CD14-positive monocyte (primary cell): ENCODE results near the gene AFG3L2. TPM values are rescaled to one million over a fixed set of nuclear protein-coding genes. Genes with fewer than 3 reads are reported as not detected.
A peak's percentile ranks its signal among the peaks of the same experiment; 100 is the strongest.

Source experiments
- DNase-seq, 3 donors: peaks; one replicate each; pipeline ENCODE4 v3.0.0-alpha.2; 2011 to 2022
- H2AFZ ChIP-seq: 2 replicates; pipeline ENCODE4 v1.6.0; 2012; ENCODE audit warnings: mild to moderate bottlenecking, low read depth, low read length, inconsistent platforms; ENCODE audit not compliant: insufficient read depth, poor library complexity, severe bottlenecking
- H3K27ac ChIP-seq, 2 donors: 1 replicate in 1 of 2; 2 replicates in 1 of 2; pipeline ENCODE4 v1.5.1; 2012 to 2013; ENCODE audit warnings: low read length in 2 of 2, control low read depth in 1 of 2, inconsistent platforms in 1 of 2, low read depth in 1 of 2, mild to moderate bottlenecking in 1 of 2
- H3K27me3 ChIP-seq, 2 donors: one replicate each; pipeline versions ENCODE4 v1.6.0 to v1.6.1; 2011 to 2013; ENCODE audit warnings: low read length in 2 of 2; ENCODE audit not compliant: control insufficient read depth in 2 of 2, insufficient read depth in 2 of 2
- H3K36me3 ChIP-seq, 2 donors: replicated peaks in 1 of 2; 1 replicate in 1 of 2; 2 replicates in 1 of 2; pipeline versions ENCODE4 v1.5.1 to v1.6.1; 2012 to 2013; ENCODE audit warnings: low read length in 2 of 2, control low read depth in 1 of 2, inconsistent platforms in 1 of 2, mild to moderate bottlenecking in 1 of 2; ENCODE audit not compliant: insufficient read depth in 2 of 2, control insufficient read depth in 1 of 2
- H3K4me1 ChIP-seq, 2 donors: 1 replicate in 1 of 2; 2 replicates in 1 of 2; pipeline versions ENCODE4 v1.5.1 to v1.6.1; 2012 to 2013; ENCODE audit warnings: low read length in 2 of 2, control low read depth in 1 of 2, inconsistent platforms in 1 of 2, mild to moderate bottlenecking in 1 of 2, moderate library complexity in 1 of 2; ENCODE audit not compliant: insufficient read depth in 2 of 2, control insufficient read depth in 1 of 2
- H3K4me2 ChIP-seq: replicated peaks from 2 replicates; pipeline ENCODE3; 2012; ENCODE audit warnings: low read length, moderate library complexity, mild to moderate bottlenecking; ENCODE audit not compliant: poor library complexity, severe bottlenecking; ENCODE audit errors: extremely low read depth
- H3K4me3 ChIP-seq, 3 experiments: fragments of 200-600 bp in 1 of 3; sonication (generic) in 1 of 3; replicated peaks in 1 of 3; 1 replicate in 2 of 3; 2 replicates in 1 of 3; pipeline ENCODE4 v1.5.1; 2011 to 2013; ENCODE audit warnings: low read length in 3 of 3, mild to moderate bottlenecking in 3 of 3, control low read depth in 2 of 3, low read depth in 2 of 3, inconsistent platforms in 1 of 3, moderate library complexity in 1 of 3
- H3K79me2 ChIP-seq: 2 replicates; pipeline ENCODE4 v1.6.0; 2012; ENCODE audit warnings: mild to moderate bottlenecking, control low read depth, inconsistent platforms, low read length, moderate library complexity; ENCODE audit not compliant: insufficient read depth
- H3K9ac ChIP-seq: 2 replicates; pipeline ENCODE4 v1.6.0; 2017; ENCODE audit warnings: low read length, mild to moderate bottlenecking; ENCODE audit not compliant: insufficient read depth, poor library complexity, severe bottlenecking
- H3K9me3 ChIP-seq, 2 donors: replicated peaks in 1 of 2; 1 replicate in 1 of 2; 2 replicates in 1 of 2; pipeline versions ENCODE4 v1.5.1 to v1.6.1; 2012 to 2013; ENCODE audit warnings: low read length in 2 of 2, control low read depth in 1 of 2; ENCODE audit not compliant: control insufficient read depth in 1 of 2, insufficient read depth in 1 of 2
- H4K20me1 ChIP-seq: 2 replicates; pipeline ENCODE4 v1.6.0; 2012; ENCODE audit warnings: mild to moderate bottlenecking, low read length, control low read depth, moderate library complexity; ENCODE audit not compliant: insufficient read depth
- H3K27ac Mint-ChIP-seq, 7 donors: one replicate each; pipeline ENCODE4 v1.8.0; 2020; ENCODE audit warnings: mild to moderate bottlenecking in 7 of 7, mixed read lengths in 7 of 7, moderate library complexity in 6 of 7, inconsistent platforms in 2 of 7
- H3K27me3 Mint-ChIP-seq, 3 donors: one replicate each; pipeline ENCODE4 v1.8.0; 2021 to 2022; ENCODE audit warnings: low read depth in 3 of 3, mild to moderate bottlenecking in 3 of 3, mixed read lengths in 3 of 3, moderate library complexity in 3 of 3, inconsistent platforms in 1 of 3
- H3K36me3 Mint-ChIP-seq, 2 donors: one replicate each; pipeline ENCODE4 v1.8.0; 2020; ENCODE audit warnings: mixed read lengths in 2 of 2, inconsistent platforms in 1 of 2, mild to moderate bottlenecking in 1 of 2
- H3K4me1 Mint-ChIP-seq: one replicate; pipeline ENCODE4 v1.8.0; 2020; ENCODE audit warnings: mild to moderate bottlenecking, mixed read lengths
- H3K4me3 Mint-ChIP-seq, 2 donors: one replicate each; pipeline ENCODE4 v1.8.0; 2020; ENCODE audit warnings: mild to moderate bottlenecking in 2 of 2, mixed read lengths in 2 of 2, moderate library complexity in 1 of 2
- H3K9me3 Mint-ChIP-seq, 7 donors: one replicate each; pipeline ENCODE4 v1.8.0; 2020 to 2022; ENCODE audit warnings: mixed read lengths in 7 of 7, mild to moderate bottlenecking in 6 of 7, moderate library complexity in 6 of 7, inconsistent platforms in 2 of 7
- WGBS: methylation state at CpG from one replicate; pipeline ENCODE4 v1.1.5; 2013; ENCODE audit warnings: missing lambda C conversion rate; ENCODE audit not compliant: insufficient coverage; 5-methylcytosine and 5-hydroxymethylcytosine counted together
- intact Hi-C, 2 donors: fragments of 100-400 bp; cut with micrococcal nuclease; formaldehyde crosslinking; loops; one replicate each; pipeline versions ENCODE4 v1.15.0 to v1.15.1; 2023
- polyA plus RNA-seq, 3 donors: library from polyadenylated mRNA; depleted of rRNA in 1 of 3; unstranded in 2 of 3; stranded (reverse) in 1 of 3; fragments of 300-500 nt in 2 of 3; fragments of >200 nt in 1 of 3; fragmentation: Illumina TruSeq in 2 of 3; gene quantifications; 1 replicate in 2 of 3; 2 replicates in 1 of 3; pipeline ENCODE4 v1.2.3, GENCODE V29; 2012 to 2021
- TF ChIP-seq, protein P1 (sequence below): fragments of 200-600 bp; IDR thresholded peaks from one replicate; pipeline ENCODE4 v1.8.0; 2022; ENCODE audit warnings: antibody characterized with exemption, mild to moderate bottlenecking

Gene AFG3L2
- polyA plus RNA-seq, 3 donors = 13.9 to 15.5 (median 13.9) TPM

- H3K27ac Mint-ChIP-seq = peak overlapping the region in 4 of 7 donors; percentile 0 to 68 (median 46)
- Histone ChIP-seq H3K27me3 (no peaks in the 10 kb centered on the region), H3K36me3 (peaks cover 15 to 31% of the 10 kb centered on the region in 2 donors), H4K20me1 (peaks cover 18% of the 10 kb centered on the region), H3K4me3 (no peak overlapping the region), H3K4me2 (no peak overlapping the region), H3K79me2 (peaks cover 72% of the 10 kb centered on the region), H3K9ac (no peak overlapping the region), H3K4me1 (peaks cover 25 to 27% of the 10 kb centered on the region in 2 donors), H3K27ac (peak overlapping the region in 1 of 2 donors; percentile 18), H3K9me3 (no peaks in the 10 kb centered on the region), H2AFZ (no peak overlapping the region)
- 82% methylated on average over 3 of the region's 4 CpGs for WGBS
- no peak overlapping the region for H3K4me3 Mint-ChIP-seq
- TF ChIP-seq, protein P1, sequence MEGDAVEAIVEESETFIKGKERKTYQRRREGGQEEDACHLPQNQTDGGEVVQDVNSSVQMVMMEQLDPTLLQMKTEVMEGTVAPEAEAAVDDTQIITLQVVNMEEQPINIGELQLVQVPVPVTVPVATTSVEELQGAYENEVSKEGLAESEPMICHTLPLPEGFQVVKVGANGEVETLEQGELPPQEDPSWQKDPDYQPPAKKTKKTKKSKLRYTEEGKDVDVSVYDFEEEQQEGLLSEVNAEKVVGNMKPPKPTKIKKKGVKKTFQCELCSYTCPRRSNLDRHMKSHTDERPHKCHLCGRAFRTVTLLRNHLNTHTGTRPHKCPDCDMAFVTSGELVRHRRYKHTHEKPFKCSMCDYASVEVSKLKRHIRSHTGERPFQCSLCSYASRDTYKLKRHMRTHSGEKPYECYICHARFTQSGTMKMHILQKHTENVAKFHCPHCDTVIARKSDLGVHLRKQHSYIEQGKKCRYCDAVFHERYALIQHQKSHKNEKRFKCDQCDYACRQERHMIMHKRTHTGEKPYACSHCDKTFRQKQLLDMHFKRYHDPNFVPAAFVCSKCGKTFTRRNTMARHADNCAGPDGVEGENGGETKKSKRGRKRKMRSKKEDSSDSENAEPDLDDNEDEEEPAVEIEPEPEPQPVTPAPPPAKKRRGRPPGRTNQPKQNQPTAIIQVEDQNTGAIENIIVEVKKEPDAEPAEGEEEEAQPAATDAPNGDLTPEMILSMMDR = no peak
- H3K9me3 Mint-ChIP-seq = no peaks in the 10 kb centered on the region
- DNase-seq = no peak
- intact Hi-C loops = loop anchor here (10.0 kb wide), 2 partner anchors 68 to 388 kb away; partner anchors contain the start of genes IMPA2 (in 1 of the 2) and TUBB6 (in 1 of the 2)
- H3K36me3 Mint-ChIP-seq = peaks cover 19 to 36% of the 10 kb centered on the region in 2 donors
- no peaks in the 10 kb centered on the region for H3K27me3 Mint-ChIP-seq
- H3K4me1 Mint-ChIP-seq = peaks cover 38% of the 10 kb centered on the region
Measured at GRCh38 chr18:12373116-12373770, 3.8 kb downstream of the AFG3L2 start.

DNA sequence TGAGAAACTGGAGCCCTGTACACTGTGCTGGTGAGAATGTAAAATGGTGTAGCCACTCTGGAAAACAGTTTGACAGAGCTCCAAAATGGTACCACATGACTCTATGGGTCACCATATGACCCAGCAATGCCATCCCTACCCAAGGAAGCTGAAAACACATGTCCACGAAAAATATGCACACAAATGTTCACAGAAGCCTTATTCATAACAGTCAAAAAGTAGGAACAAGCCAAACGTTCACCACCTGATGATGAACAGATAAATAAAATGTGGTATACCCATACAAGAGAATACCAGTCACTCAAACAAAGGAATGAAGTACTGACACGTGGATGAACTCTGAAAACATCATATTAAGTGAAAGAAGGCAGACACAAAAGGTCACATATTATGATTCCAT is 4.6 kb downstream of the AFG3L2 start:
- Histone ChIP-seq H3K79me2 (peaks cover 72% of the 10 kb centered on the region), H3K4me3 (no peak overlapping the region), H3K27me3 (no peaks in the 10 kb centered on the region), H2AFZ (no peak overlapping the region), H3K9ac (no peak overlapping the region), H3K27ac (no peak overlapping the region), H4K20me1 (peaks cover 18% of the 10 kb centered on the region), H3K4me2 (no peak overlapping the region), H3K4me1 (peaks cover 17 to 20% of the 10 kb centered on the region in 2 donors), H3K36me3 (peaks cover 21 to 37% of the 10 kb centered on the region in 2 donors), H3K9me3 (no peaks in the 10 kb centered on the region)
- DNase-seq = no peak
- H3K36me3 Mint-ChIP-seq = peaks cover 23 to 43% of the 10 kb centered on the region in 2 donors
- intact Hi-C loops = loop anchor here (10.0 kb wide), 2 partner anchors 68 to 388 kb away; partner anchors contain the start of genes IMPA2 (in 1 of the 2) and TUBB6 (in 1 of the 2)
- H3K27me3 Mint-ChIP-seq = no peaks in the 10 kb centered on the region
- TF ChIP-seq, protein P1 = no peak
- H3K4me1 Mint-ChIP-seq = peaks cover 32% of the 10 kb centered on the region
- no peak overlapping the region for H3K4me3 Mint-ChIP-seq
- H3K27ac Mint-ChIP-seq = no peak overlapping the region
- H3K9me3 Mint-ChIP-seq = no peaks in the 10 kb centered on the region
- no CpG with 5 or more reads among the region's 3 CpGs for WGBS
